BJ (cell line): ENCODE measurements around the gene NDUFC2. TPM values are rescaled to one million over a fixed set of nuclear protein-coding genes. Genes with fewer than 3 reads are reported as not detected.

Experiments used
- CTCF ChIA-PET: fragments of 350-600 bp; formaldehyde crosslinking; extraction: SDS; loops from one replicate; lab custom pipeline; 2021; ENCODE audit warnings: antibody characterized with exemption, inconsistent platforms; lab: Yijun Ruan, JAX
- POLR2A ChIA-PET: fragments of 300-600 bp; sonication (Branson Sonifier 250); formaldehyde crosslinking; extraction: SDS; loops from one replicate; lab custom pipeline; 2021; ENCODE audit warnings: antibody characterized with exemption; lab: Charles Lee
- DNase-seq: peaks from one replicate; pipeline ENCODE4 v3.0.0-alpha.2; 2011; ENCODE audit warnings: low read depth
- H3K27me3 ChIP-seq: 2 replicates; pipeline ENCODE4 v1.6.0; 2011; ENCODE audit warnings: low read length; ENCODE audit not compliant: control insufficient read depth, insufficient read depth
- H3K36me3 ChIP-seq: 2 replicates; pipeline ENCODE4 v1.5.1; 2011; ENCODE audit warnings: low read length; ENCODE audit not compliant: control insufficient read depth, insufficient read depth
- H3K4me3 ChIP-seq: 2 replicates; pipeline ENCODE4 v1.5.1; 2011; ENCODE audit warnings: low read depth, mild to moderate bottlenecking, control low read depth, low read length
- CTCF ChIP-seq: IDR thresholded peaks from 2 replicates; pipeline ENCODE4 v1.5.1; 2011; ENCODE audit warnings: low read depth, mild to moderate bottlenecking, control low read depth, inconsistent platforms, low read length, moderate library complexity; ENCODE audit not compliant: insufficient read depth
- polyA plus RNA-seq: library from polyadenylated mRNA; depleted of rRNA; stranded (reverse); fragments of >200 nt; gene quantifications from 2 replicates; pipeline ENCODE4 v1.2.3, GENCODE V29; 2011

The NDUFC2 gene
- polyA plus RNA-seq, 1 experiment, result 150 TPM

- no peaks in the 10 kb centered on the region for H3K27me3 ChIP-seq
- H3K4me3 ChIP-seq, result no peak overlapping the region
- no peak for TF ChIP-seq CTCF
- no peak for DNase-seq
- peaks cover 2% of the 10 kb centered on the region; the same call in 1 of the 2 replicates for H3K36me3 ChIP-seq
- ChIA-PET POLR2A (no interaction called here), CTCF (no interaction called here)
Observed at GRCh38 chr11:78110351-78110750, 30.7 kb upstream of the NDUFC2 start.

- Histone ChIP-seq H3K27me3 (no peaks in the 10 kb centered on the region), H3K4me3 (no peak overlapping the region), H3K36me3 (peaks cover 2% of the 10 kb centered on the region; the same call in 1 of the 2 replicates)
- POLR2A ChIA-PET, result no interaction called here
- CTCF ChIA-PET, result interaction anchor here (0.6 kb wide), 1 partner anchor 38 kb away, joined by 4 read pairs; no protein-coding TSS in a partner anchor
- no peak for DNase-seq
- no peak for TF ChIP-seq CTCF
Observed at GRCh38 chr11:78109081-78110015, 29.7 kb upstream of the NDUFC2 start.

- H3K27me3 ChIP-seq, result no peaks in the 10 kb centered on the region
- no peaks in the 10 kb centered on the region; the same call in 1 of the 2 replicates for H3K36me3 ChIP-seq
- TF ChIP-seq CTCF, result no peak
- POLR2A ChIA-PET, result no interaction called here
- CTCF ChIA-PET, result no interaction called here
- no peak overlapping the region for H3K4me3 ChIP-seq
- DNase-seq, result no peak
Observed at GRCh38 chr11:78100676-78101472, 21.2 kb upstream of the NDUFC2 start.

- no peaks in the 10 kb centered on the region for H3K27me3 ChIP-seq
- CTCF ChIA-PET, result no interaction called here
- no peak for DNase-seq
- TF ChIP-seq CTCF, result no peak
- H3K36me3 ChIP-seq, result no peaks in the 10 kb centered on the region; the same call in 1 of the 2 replicates
- no peak overlapping the region for H3K4me3 ChIP-seq
- POLR2A ChIA-PET, result no interaction called here
Observed at GRCh38 chr11:78100261-78100660, 20.6 kb upstream of the NDUFC2 start.

GRCh38 chr11:78099666-78100065 lies 20.0 kb upstream of the NDUFC2 start:
- CTCF ChIA-PET, result no interaction called here
- TF ChIP-seq CTCF, result no peak
- Histone ChIP-seq H3K4me3 (no peak overlapping the region), H3K36me3 (peaks cover 1% of the 10 kb centered on the region), H3K27me3 (no peaks in the 10 kb centered on the region)
- no peak for DNase-seq
- POLR2A ChIA-PET, result no interaction called here
